ENCODE results near the gene DRAM1. TPM values are rescaled to one million over a fixed set of nuclear protein-coding genes. Genes with fewer than 3 reads are reported as not detected.

The DRAM1 gene
- polyA plus RNA-seq, 2 of the 4 experiments (the other 2 are of a cell fraction): 28.0 to 39.1 TPM

- FAIRE-seq (no peak), DNase-seq (ENCODE audit: low read depth in 1 of 2, low spot score in 1 of 2) (no peak), ATAC-seq (no peak)
- ChIA-PET POLR2A (no interaction called here), CTCF (no interaction called here)
- no peak for TF ChIP-seq TFCP2L1 (CRISPR knock-in tag; IDR thresholded peaks at IDR 0.05)
- no peak for TF ChIP-seq ZNF302 (CRISPR knock-in tag; IDR thresholded peaks at IDR 0.05)
- no peak for TF ChIP-seq CHD2 (IDR thresholded peaks at IDR 0.05; ENCODE audit: low read length, partially characterized antibody)
- TF ChIP-seq FOSB (CRISPR knock-in tag; IDR thresholded peaks at IDR 0.05): no peak
- TF ChIP-seq MAZ (IDR thresholded peaks at IDR 0.05; ENCODE audit: borderline replicate concordance, low read depth, low read length): no peak
- TF ChIP-seq ZSCAN20 (CRISPR knock-in tag; IDR thresholded peaks at IDR 0.05): no peak
- no peak for TF ChIP-seq ELK1 (IDR thresholded peaks at IDR 0.05; ENCODE audit: low read depth, low read length)
- no peak for TF ChIP-seq PHF8 (IDR thresholded peaks at IDR 0.05; ENCODE audit: borderline replicate concordance, low read depth)
- TF ChIP-seq HDAC2 (IDR thresholded peaks at IDR 0.05): no peak
- TF ChIP-seq RCOR1 (IDR thresholded peaks at IDR 0.05; ENCODE audit: low read depth, low read length): no peak
- TF ChIP-seq FOSL2 (IDR thresholded peaks at IDR 0.05): no peak
- no peak for TF ChIP-seq FOSL2 (CRISPR knock-in tag; IDR thresholded peaks at IDR 0.05)
- no peak for TF ChIP-seq JUNB (IDR thresholded peaks at IDR 0.05)
- no peak overlapping the region for H3K4me3 ChIP-seq
- H3K27ac ChIP-seq: no peak overlapping the region
- H3K9me3 ChIP-seq: no peaks in the 10 kb centered on the region
- no peak overlapping the region for H3K4me2 ChIP-seq
- no peaks in the 10 kb centered on the region for H3K4me1 ChIP-seq
Observed at GRCh38 chr12:101927036-101927435, 49.7 kb downstream of the DRAM1 start.

- FAIRE-seq: no peak
- H3K4me2 ChIP-seq: no peak overlapping the region
- H3K4me1 ChIP-seq: no peaks in the 10 kb centered on the region
- CTCF ChIA-PET: interaction anchor here (0.8 to 1.5 kb wide), 2 partner anchors 12 to 88 kb away, joined by 3 to 4 read pairs; no protein-coding TSS in a partner anchor
- no peak for TF ChIP-seq MAX (IDR thresholded peaks at IDR 0.05)
- ATAC-seq: no peak
- DNase-seq (ENCODE audit: low read depth in 1 of 2, low spot score in 1 of 2): no peak
- WGBS (ENCODE audit: missing lambda C conversion rate): 66% methylated on average over 4 of the region's 4 CpGs
- no peak overlapping the region for H3K4me3 ChIP-seq
- POLR2A ChIA-PET: no interaction called here
- no peaks in the 10 kb centered on the region for H3K9me3 ChIP-seq
- H3K27ac ChIP-seq: no peak overlapping the region
Observed at GRCh38 chr12:101927999-101928398, 50.6 kb downstream of the DRAM1 start.

- ChIA-PET CTCF (interaction anchor here (0.8 to 1.5 kb wide), 2 partner anchors 11 to 88 kb away, joined by 3 to 4 read pairs; no protein-coding TSS in a partner anchor), POLR2A (no interaction called here)
- H3K4me2 ChIP-seq: no peak overlapping the region
- 90% methylated on average over 5 of the region's 5 CpGs for WGBS (ENCODE audit: missing lambda C conversion rate)
- FAIRE-seq (no peak), DNase-seq (ENCODE audit: low read depth in 1 of 2, low spot score in 1 of 2) (no peak), ATAC-seq (no peak)
- TF ChIP-seq BCL3 (IDR thresholded peaks at IDR 0.05): no peak
- TF ChIP-seq NFE2L2 (conservative IDR thresholded peaks at IDR 0.05; ENCODE audit: low read length): no peak
- no peak for TF ChIP-seq E2F6 (IDR thresholded peaks at IDR 0.05; ENCODE audit: borderline replicate concordance, low read depth)
- no peak for TF ChIP-seq KDM5A (IDR thresholded peaks at IDR 0.05)
- TF ChIP-seq TP53 (CRISPR knock-in tag; IDR thresholded peaks at IDR 0.05): no peak
- H3K9me3 ChIP-seq: no peaks in the 10 kb centered on the region
- H3K4me3 ChIP-seq: no peak overlapping the region
- H3K4me1 ChIP-seq: no peaks in the 10 kb centered on the region
- H3K27ac ChIP-seq: no peak overlapping the region
Observed at GRCh38 chr12:101928556-101928955, 51.2 kb downstream of the DRAM1 start.

Measured in A549 (cell line).